ENCODE data around the gene ZW10.
"Not testable (repeated sequence)": the region's sequence is repeated elsewhere in the genome, so short reads cannot be mapped to it uniquely, and the experiment has no call there.

The ZW10 gene, protein sequence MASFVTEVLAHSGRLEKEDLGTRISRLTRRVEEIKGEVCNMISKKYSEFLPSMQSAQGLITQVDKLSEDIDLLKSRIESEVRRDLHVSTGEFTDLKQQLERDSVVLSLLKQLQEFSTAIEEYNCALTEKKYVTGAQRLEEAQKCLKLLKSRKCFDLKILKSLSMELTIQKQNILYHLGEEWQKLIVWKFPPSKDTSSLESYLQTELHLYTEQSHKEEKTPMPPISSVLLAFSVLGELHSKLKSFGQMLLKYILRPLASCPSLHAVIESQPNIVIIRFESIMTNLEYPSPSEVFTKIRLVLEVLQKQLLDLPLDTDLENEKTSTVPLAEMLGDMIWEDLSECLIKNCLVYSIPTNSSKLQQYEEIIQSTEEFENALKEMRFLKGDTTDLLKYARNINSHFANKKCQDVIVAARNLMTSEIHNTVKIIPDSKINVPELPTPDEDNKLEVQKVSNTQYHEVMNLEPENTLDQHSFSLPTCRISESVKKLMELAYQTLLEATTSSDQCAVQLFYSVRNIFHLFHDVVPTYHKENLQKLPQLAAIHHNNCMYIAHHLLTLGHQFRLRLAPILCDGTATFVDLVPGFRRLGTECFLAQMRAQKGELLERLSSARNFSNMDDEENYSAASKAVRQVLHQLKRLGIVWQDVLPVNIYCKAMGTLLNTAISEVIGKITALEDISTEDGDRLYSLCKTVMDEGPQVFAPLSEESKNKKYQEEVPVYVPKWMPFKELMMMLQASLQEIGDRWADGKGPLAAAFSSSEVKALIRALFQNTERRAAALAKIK

DNA sequence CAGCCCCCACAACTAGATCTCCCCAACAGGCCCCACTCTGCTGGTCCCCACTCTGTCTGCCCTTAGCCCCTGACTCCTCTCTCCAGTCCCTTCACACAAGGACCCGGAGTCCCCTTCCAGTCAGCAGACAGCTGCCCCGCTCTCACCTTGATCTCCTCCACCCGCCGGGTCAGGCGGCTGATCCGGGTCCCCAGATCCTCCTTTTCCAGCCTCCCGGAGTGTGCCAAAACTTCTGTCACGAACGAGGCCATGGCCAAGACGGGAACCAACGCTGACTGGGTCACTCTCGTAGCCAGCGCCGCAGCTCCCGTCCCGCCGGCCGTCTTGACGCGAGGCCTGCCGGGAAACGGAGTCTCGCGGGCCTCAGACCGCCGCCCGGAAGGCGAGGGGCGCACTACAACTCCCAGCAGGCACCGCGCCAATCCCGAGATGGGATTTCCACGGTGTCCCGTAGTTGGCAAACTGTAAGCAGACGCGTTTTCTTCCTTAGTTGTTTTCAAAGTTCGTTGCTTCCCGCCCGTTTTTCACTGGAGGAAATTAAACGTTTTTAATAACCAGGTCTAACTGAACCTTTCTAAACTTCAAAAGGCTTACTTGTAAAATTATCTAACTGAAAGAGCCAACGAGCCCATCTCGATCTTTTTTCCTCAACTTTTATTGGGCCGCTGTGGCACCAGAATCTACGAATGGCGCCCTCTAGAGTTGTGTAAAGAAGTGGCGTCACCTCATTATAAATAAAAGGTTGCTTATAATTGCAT lies at the start of gene ZW10:
Gene ZW10 (minus strand): TSS at position 277 of the 758 bp plus-strand sequence. CDS start 26 bp downstream, at position 251.
- peak; percentile 94 for DNase-seq (ENCODE audit: low spot score)

DNA sequence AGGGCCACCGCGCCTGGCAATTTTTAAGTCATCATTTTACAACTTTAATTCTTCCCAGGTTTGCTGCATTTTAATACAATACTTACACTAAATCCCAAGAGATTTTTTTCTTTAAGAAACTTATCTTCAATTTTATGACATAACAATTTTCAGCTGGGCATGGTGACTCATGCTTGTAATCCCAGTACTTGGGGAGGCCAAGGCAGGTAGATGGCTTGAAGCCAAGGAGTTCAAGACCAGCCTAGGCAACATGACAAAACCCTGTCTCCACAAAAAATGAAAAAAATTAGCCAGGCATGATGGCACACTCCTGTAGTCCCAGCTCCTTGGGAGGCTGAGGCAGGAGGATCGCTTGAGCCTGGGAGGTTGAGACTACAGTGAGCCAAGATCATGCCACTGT lies 44.9 kb upstream of the ZW10 start:
- no peak for DNase-seq (ENCODE audit: low spot score)

- DNase-seq (ENCODE audit: low spot score), result no peak
Observed at GRCh38 chr11:113817626-113818025, 44.1 kb upstream of the ZW10 start.

- no peak for DNase-seq (ENCODE audit: low spot score)
Observed at GRCh38 chr11:113817162-113817561, 43.7 kb upstream of the ZW10 start.

DNA sequence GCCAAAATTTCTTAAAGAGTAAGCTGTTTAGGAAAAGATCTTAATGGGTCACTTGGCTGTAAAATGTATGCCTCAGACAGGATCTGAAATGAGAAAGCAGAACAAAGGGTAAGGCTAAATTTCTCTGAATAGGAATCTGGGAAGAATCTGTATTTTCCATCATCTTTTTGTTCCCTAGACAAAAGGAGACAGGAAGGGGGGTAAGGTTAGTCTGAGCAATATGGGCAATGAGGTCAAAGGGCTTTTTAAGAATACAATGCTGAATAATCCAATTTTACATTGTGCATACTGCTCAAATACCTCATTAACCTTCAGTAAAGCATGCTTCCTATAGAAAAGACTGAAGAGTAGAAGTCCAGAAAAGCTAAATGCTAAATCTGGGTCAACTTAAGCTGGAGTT lies 40.7 kb upstream of the ZW10 start:
- DNase-seq (ENCODE audit: low spot score), result no peak

DNA sequence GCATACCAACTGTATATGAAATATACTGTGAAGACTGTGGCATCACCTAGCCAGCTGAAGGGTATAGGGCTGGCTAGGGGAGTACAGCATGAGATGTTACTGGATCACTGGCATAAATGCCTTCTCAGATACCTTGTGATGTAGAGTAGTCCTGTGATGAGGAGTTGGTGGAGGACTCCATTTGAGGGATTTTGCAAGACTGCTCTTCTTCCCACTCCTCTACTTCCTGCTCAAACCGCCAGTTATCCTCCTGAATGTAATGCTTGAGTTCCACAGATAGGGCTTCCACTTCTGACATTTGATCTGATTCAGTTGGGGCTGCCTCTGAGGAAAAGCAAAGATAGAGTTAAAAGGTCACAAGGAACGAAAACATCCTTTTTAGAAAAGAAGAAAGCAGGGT lies 35.4 kb upstream of the ZW10 start:
- DNase-seq (ENCODE audit: low spot score), result no peak

GRCh38 chr11:113806406-113806805 lies 32.9 kb upstream of the ZW10 start:
- DNase-seq (ENCODE audit: low spot score), result peak; percentile 15

DNA sequence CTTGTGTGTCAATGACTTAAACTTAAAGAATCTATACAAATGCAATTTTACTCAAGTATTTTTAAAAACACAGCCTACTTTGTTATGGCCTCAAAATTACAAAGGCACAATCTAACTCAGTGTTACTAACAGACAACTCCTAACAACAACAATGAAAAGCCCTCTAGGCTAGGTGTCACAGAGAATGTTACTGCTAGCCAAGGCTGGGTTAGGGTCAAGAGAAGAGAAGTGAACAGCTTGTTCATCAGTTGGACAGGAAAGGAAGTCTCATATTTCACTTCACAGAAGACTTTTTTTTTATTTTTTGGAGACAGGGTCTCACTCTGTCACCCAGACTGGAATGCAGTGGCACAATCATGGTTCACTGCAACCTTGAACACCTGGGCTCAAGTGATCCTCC lies 32.1 kb upstream of the ZW10 start:
- no peak for DNase-seq (ENCODE audit: low spot score)

- DNase-seq (ENCODE audit: low spot score), result no peak
Observed at GRCh38 chr11:113802621-113803020, 29.1 kb upstream of the ZW10 start.

GRCh38 chr11:113796663-113797259 lies 23.3 kb upstream of the ZW10 start:
- peak; percentile 62 for DNase-seq (ENCODE audit: low spot score)

GRCh38 chr11:113789675-113790320 lies 16.3 kb upstream of the ZW10 start:
- no peak for DNase-seq (ENCODE audit: low spot score)

DNA sequence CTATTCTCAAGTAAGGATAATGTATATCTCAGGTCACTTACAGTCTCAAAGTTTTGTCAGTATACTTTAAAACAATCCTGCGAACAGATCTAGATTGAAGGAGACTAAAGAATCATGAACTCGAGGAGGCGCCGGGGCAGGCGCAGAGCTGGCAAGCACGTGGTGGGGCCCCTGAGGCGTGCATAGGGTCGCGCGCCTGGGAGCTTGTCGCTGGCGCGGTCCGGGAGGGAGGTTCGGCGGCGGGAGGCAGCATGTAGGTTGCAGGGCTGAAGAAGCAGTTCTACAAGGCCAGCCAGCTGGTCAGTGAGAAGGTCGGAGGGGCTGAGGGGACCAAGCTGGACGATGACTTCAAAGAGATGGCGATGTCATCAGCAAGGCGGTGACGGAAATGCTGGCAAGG lies 15.5 kb upstream of the ZW10 start:
- not testable (repeated sequence) for DNase-seq (ENCODE audit: low spot score)

- DNase-seq (ENCODE audit: low spot score), result no peak
Observed at GRCh38 chr11:113782134-113782533, 8.6 kb upstream of the ZW10 start.

DNA sequence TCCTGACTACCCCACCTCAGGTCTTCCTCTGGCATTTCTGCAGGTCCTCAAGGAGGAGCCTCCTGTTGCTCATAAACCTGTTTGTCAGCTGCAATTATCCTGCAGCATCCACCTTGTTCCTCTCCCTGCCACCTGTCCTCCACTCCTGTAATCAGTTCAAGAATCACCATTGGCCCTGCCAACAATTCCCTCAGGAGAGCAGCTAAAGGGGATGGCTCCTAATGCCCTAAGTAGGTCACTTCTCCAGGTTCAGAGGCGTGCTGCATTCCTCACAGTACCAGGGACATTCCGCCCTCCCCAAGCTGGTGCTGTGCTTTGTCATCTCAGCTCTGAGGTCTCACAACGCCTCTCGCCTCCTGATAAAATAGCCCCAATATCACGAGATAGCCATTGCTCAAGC lies 8.2 kb upstream of the ZW10 start:
- no peak for DNase-seq (ENCODE audit: low spot score)

- DNase-seq (ENCODE audit: low spot score), result no peak
Observed at GRCh38 chr11:113779496-113779895, 6.0 kb upstream of the ZW10 start, which contains the start of gene CLDN25. Gene CLDN25 (plus strand): TSS chr11:113779796. CDS start chr11:113779796, 0 bp downstream.

- DNase-seq (ENCODE audit: low spot score), result peak; percentile 43
Observed at GRCh38 chr11:113778111-113778910, 4.8 kb upstream of the ZW10 start.

DNA sequence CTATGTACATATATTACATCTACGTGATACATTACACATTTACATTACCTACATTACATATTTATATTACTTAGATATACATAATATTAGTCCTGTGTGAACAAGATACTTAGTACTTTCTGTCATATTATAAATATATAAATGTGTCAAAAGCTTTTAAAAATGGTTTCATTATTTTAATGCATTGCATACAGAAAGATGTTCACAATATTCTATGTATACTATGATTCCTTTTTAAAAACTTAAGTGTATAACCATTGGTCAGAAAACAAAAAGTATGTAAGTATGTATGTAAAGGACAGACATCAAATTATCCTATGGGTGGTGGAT lies 647 bp upstream of the ZW10 start:
- no peak for DNase-seq (ENCODE audit: low spot score)

- DNase-seq (ENCODE audit: low spot score), result peak; percentile 26
Observed at GRCh38 chr11:113773092-113773415, 438 bp downstream of the ZW10 start.

- DNase-seq (ENCODE audit: low spot score), result no peak
Observed at GRCh38 chr11:113771964-113772363, 1.5 kb downstream of the ZW10 start.

DNA sequence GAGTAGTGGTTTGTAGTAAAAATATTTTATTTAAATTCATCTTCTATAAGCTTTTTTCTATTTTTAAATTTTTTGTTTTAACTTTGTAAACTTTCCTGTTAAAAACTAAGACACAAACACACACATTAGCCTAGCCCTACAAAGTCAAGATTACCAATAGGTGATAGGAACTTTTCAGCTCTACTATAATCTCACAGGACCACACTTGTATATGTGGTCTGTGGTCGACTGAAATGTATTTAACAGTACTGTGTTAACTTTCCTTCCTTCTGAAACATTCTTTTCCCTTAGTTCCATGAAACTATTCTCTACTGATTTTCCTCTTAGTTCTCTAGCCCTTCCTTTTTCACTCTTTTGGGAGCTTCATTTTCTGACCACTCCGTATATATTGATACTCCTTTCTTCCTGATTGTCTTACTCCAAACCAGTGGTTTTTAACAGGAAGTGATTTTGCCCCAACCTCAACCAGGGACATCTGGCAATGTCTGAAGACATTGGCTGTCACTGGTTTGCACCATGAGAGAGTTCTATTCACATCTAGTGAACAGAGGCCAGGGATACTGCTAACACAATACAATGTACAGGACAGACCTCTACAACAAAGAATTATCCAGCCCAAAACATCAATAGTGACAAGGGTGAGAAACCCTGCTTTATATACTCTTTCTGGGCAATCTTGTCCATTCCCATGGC lies 8.8 kb downstream of the ZW10 start:
- DNase-seq (ENCODE audit: low spot score), result no peak
